GM19035 (cell line): ENCODE results near the gene ABCC12.
"Not testable (repeated sequence)": the region's sequence is repeated elsewhere in the genome, so short reads cannot be mapped to it uniquely, and the experiment has no call there.

Experiments
- ATAC-seq: cut with Tn5 transposase; IDR thresholded peaks from one replicate; pipeline ENCODE4 v1.9.1; 2021; ENCODE audit not compliant: unreplicated experiment

ABCC12 gene

DNA sequence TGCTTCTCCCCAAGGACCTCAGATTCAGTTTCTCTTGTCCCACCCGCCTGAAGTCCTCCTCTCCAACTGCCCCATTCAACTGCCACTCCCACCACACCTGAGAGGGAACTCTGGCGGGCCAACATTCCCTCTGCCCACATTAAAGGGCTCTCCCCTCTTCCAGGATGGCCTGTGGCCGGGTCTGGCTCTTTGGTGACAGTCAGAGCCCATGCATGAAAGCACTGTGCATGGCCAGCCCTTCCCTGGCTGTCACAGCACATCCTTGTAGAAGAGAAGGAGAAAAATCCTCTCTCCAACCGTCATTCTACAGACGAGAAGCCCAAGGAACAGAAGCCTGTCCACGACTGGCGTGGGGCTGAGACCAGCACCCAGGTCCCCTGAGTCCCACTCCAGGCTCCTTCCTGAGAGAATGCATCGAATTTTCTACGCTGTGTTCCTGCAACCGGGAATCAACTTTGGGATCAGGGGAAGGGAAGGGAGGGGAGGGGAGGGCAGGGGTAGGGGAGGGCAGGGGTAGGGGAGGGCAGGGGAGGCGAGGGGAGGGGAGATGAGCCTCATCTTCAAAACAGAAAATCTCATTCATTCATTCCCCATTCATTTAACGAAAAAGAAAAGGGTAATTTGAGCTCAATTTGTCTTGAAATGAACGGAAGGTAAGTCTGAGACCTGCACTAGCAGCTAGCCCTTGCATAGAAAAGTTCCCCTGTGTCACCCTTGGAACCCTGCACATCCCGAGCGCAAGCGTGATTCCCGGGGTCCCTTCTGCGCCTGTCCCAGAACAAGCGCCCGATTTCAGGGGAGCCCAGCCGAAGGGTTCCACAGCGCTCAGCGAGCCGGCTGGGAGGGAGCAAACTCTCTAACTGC lies at the start of gene ABCC12:
ABCC12 (minus strand) TSS at position 68 of the 864 bp plus-strand sequence. CDS start 9,569 bp downstream, outside the sequence.
- no peak for ATAC-seq

DNA sequence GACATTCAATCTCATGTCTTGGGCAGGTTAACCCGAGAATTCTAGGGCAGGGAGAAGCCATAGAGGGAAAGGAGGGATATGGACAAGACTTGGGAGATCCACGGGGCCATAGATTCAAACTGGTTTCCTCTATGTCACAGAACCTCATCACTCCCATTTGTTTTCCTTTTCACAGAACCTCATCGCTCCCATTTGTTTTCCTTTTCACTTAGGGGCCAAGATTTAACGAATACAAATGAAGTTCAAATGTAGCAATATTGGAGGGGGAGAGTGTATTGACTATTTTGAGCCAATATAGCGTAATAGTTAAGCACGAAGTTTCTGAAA lies 49.0 kb upstream of the ABCC12 start:
- ATAC-seq, result no peak

GRCh38 chr16:48203974-48204824 lies 48.4 kb upstream of the ABCC12 start:
- no peak for ATAC-seq

DNA sequence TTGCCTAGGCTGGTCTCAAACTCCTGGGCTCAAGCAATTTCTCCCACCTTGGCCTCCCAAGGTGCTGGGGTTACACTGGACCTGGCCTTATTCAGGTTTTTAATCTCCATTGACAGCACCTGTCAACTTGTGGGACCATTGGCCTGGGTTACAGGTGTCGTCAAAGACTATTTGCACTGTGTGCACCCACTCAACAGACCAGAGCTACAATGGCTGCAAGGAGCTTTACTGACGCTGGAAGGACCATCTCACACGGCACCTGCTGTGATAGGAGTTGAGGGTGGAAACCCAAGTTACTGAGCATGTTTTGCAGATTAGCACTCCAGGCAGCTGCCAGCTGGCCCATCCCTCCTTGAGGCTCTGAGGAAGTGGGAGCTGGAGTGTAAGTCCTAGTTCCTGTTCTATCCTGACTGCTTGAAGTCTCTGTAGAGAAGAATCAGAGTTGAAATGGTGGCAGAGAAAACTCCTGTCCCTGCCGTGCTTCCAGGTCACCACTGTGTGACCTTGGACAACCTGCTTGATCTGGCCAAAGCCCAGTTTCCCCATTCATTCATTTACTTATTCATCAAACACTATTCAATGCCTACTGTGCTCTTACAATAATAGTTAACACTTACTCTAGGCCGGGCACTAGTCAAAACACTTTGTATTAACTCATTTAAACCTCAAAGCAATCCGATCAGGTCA lies 45.9 kb upstream of the ABCC12 start:
- no peak for ATAC-seq

DNA sequence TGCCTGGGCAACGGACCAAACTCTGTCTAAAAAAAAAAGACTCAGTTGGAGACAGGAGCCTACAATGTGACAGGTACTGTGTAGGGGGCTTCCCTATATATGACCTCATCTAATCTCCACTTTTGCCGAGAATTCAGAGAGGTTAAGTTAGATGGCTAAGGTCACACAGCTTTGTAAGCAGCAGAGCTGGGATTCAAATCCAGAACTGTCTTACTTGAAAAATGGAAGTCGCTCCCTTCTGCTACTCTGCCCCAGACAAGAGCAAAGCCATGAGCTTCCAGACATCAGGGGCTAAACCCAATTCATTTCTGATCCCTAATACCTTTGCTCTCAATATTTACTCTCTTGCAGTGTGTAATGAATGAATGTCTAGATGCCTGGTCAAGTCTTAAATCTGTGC lies 41.5 kb upstream of the ABCC12 start:
- ATAC-seq, result no peak

- no peak for ATAC-seq
These were observed 39.2 kb upstream of the ABCC12 start for GRCh38 chr16:48194828-48195556.

DNA sequence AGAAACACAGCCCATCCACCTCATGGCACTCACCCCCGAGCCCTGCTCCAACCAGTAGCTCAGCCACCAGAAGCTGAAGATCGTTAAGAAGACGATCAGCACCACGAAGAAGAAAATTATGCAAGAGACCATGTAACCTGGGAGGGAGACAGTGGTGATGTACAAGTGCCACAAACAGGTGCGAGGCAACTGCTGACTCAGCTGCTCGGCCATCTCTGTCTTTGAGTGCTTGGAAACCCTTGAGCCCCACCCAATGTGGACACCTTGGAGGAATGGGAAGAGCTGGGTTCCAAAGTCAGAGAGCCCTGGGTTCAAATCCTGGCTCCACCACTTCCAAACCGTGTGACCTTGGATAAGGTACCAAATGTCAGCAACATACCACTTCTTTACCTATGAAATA lies 38.1 kb upstream of the ABCC12 start:
- no peak for ATAC-seq

- peak; percentile 86 for ATAC-seq
These were observed 32.8 kb upstream of the ABCC12 start for GRCh38 chr16:48188449-48189102.

- no peak for ATAC-seq
These were observed 32.0 kb upstream of the ABCC12 start for GRCh38 chr16:48187779-48188178.

- ATAC-seq, result no peak
These were observed 28.9 kb upstream of the ABCC12 start for GRCh38 chr16:48184681-48185080.

GRCh38 chr16:48182979-48183537 lies 27.3 kb upstream of the ABCC12 start:
- ATAC-seq, result no peak

- not testable (repeated sequence) for ATAC-seq
These were observed 26.1 kb upstream of the ABCC12 start for GRCh38 chr16:48181746-48182520.

GRCh38 chr16:48180868-48181480 lies 25.2 kb upstream of the ABCC12 start:
- no peak for ATAC-seq

DNA sequence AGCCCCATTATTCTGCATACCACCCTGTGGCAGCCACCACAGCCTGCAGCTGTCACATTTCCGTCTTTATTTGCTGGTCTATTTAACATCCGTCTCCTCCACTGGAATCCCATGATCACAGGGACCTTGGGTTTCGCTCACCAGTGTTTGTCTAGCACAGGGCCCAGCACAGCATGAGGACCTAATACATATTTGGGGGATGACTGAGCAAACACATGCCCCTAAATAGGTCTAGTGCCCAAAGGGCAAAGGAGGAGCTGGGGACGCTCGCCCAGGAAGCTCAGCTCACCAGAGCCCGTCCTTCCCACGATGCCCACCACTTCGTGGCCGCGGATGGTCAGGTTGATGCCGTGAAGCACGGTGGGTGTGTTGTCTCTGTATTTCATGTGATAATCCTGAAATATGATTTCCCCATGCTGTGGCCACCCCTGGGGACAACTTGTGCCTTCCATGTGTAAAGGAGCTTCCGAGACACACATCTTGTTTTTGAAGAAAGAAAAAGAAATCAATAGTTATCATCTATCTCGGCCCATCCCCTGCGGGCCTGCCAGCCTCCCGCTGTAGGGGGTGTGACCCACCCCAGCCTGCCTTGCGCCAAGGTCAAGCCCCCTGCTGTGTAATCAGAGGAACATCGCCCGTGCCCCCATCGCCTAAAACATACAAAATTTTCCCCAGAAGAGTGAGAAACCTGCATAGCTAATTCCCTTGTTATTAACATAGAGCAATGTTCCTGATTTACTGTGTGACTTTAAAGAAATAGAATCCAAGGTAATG lies 21.0 kb upstream of the ABCC12 start:
- ATAC-seq, result no peak

- ATAC-seq, result no peak
These were observed 18.1 kb upstream of the ABCC12 start for GRCh38 chr16:48173889-48174288.

DNA sequence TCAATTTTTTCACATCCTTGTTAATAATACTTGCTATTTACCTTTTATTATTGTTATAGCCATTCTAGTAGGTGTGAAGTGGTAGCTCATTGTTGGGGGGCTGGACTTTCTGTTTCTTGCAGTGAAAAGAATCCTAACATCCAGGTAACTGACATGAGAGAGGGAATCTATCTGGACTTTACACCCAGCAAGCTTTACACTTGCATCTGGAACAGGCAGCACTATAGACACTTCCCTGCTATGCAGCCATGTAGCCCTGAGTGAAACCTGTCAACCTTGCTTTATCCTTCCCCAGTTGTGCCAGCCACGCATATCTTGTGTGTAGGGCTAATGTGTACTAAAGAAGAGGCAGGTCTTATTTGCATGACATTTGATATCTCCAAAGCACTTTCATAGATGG lies 16.9 kb upstream of the ABCC12 start:
- no peak for ATAC-seq

- ATAC-seq, result no peak
These were observed 14.1 kb upstream of the ABCC12 start for GRCh38 chr16:48169896-48170295.

GRCh38 chr16:48168075-48168474 lies 12.3 kb upstream of the ABCC12 start:
- ATAC-seq, result no peak
